Subcutaneous abdominal adipose tissue (tissue), 5 donors: ENCODE measurements around the gene SUCO.
"Not testable (repeated sequence)": the region's sequence is repeated elsewhere in the genome, so short reads cannot be mapped to it uniquely, and the experiment has no call there.

Experiments
- H3K27ac ChIP-seq: one replicate; pipeline ENCODE4 v1.7.0; 2013; ENCODE audit warnings: low read depth, mild to moderate bottlenecking, inconsistent platforms, low read length, moderate library complexity
- H3K27me3 ChIP-seq, 5 donors: one replicate each; pipeline ENCODE4 v1.7.0; 2013; ENCODE audit warnings: low read length in 5 of 5, inconsistent platforms in 1 of 5; ENCODE audit not compliant: control insufficient read depth in 5 of 5, insufficient read depth in 4 of 5
- H3K36me3 ChIP-seq, 5 donors: one replicate each; pipeline ENCODE4 v1.7.0; 2013; ENCODE audit warnings: low read length in 5 of 5; ENCODE audit not compliant: control insufficient read depth in 5 of 5, insufficient read depth in 5 of 5
- H3K4me1 ChIP-seq, 5 donors: one replicate each; pipeline ENCODE4 v1.7.0; 2013; ENCODE audit warnings: low read length in 5 of 5, mild to moderate bottlenecking in 3 of 5, moderate library complexity in 1 of 5; ENCODE audit not compliant: control insufficient read depth in 5 of 5, insufficient read depth in 5 of 5
- H3K4me3 ChIP-seq, 5 donors: one replicate each; pipeline ENCODE4 v1.7.0; 2013; ENCODE audit warnings: low read length in 5 of 5, low read depth in 1 of 5
- H3K9ac ChIP-seq, 5 donors: one replicate each; pipeline ENCODE4 v1.7.0; 2013; ENCODE audit warnings: low read length in 5 of 5, mild to moderate bottlenecking in 4 of 5, moderate library complexity in 3 of 5
- H3K9me3 ChIP-seq, 5 donors: one replicate each; pipeline ENCODE4 v1.7.0; 2013; ENCODE audit warnings: low read length in 5 of 5; ENCODE audit not compliant: control insufficient read depth in 5 of 5
- donor health status: healthy.
- donor health status: healthy.
- donor health status: healthy.
- donor health status: healthy.
- donor health status: healthy.

Gene SUCO

GRCh38 chr1:172620603-172621002 is 87.7 kb downstream of the SUCO start:
- H3K36me3 ChIP-seq, H3K27me3 ChIP-seq, H3K9ac ChIP-seq, H3K4me1 ChIP-seq, H3K4me3 ChIP-seq, H3K27ac ChIP-seq: not testable (repeated sequence)
- peaks cover 0 to 22% (median 17%) of the 10 kb centered on the region in 5 donors for H3K9me3 ChIP-seq

GRCh38 chr1:172622541-172622940 is 89.6 kb downstream of the SUCO start:
- Histone ChIP-seq H3K4me1 (no peaks in the 10 kb centered on the region), H3K9me3 (peaks cover 0 to 17% (median 8%) of the 10 kb centered on the region in 5 donors), H3K4me3 (no peak overlapping the region), H3K27ac (no peak overlapping the region), H3K27me3 (no peaks in the 10 kb centered on the region), H3K9ac (no peak overlapping the region), H3K36me3 (no peaks in the 10 kb centered on the region)

- no peaks in the 10 kb centered on the region for H3K27me3 ChIP-seq
- H3K9ac ChIP-seq, result no peak overlapping the region
- H3K9me3 ChIP-seq, result peaks cover 0 to 17% (median 8%) of the 10 kb centered on the region in 5 donors
- H3K27ac ChIP-seq, result no peak overlapping the region
- no peak overlapping the region for H3K4me3 ChIP-seq
- H3K36me3 ChIP-seq, result no peaks in the 10 kb centered on the region
- H3K4me1 ChIP-seq, result no peaks in the 10 kb centered on the region
Observed at GRCh38 chr1:172623748-172624147, 90.8 kb downstream of the SUCO start.

GRCh38 chr1:172626845-172627244 is 93.9 kb downstream of the SUCO start:
- Histone ChIP-seq H3K27me3 (no peaks in the 10 kb centered on the region), H3K4me3 (no peak overlapping the region), H3K27ac (no peak overlapping the region), H3K9ac (no peak overlapping the region), H3K9me3 (peaks cover 0 to 5% (median 2%) of the 10 kb centered on the region in 5 donors), H3K36me3 (no peaks in the 10 kb centered on the region), H3K4me1 (no peaks in the 10 kb centered on the region)

GRCh38 chr1:172627702-172628101 is 94.8 kb downstream of the SUCO start:
- H3K9me3 ChIP-seq, result peaks cover 0 to 7% (median 0%) of the 10 kb centered on the region in 5 donors
- no peaks in the 10 kb centered on the region for H3K27me3 ChIP-seq
- H3K9ac ChIP-seq, result no peak overlapping the region
- H3K4me1 ChIP-seq, result no peaks in the 10 kb centered on the region
- H3K27ac ChIP-seq, result no peak overlapping the region
- H3K4me3 ChIP-seq, result no peak overlapping the region
- H3K36me3 ChIP-seq, result no peaks in the 10 kb centered on the region

GRCh38 chr1:172628401-172628800 is 95.5 kb downstream of the SUCO start:
- Histone ChIP-seq H3K9me3 (peaks cover 0 to 7% (median 0%) of the 10 kb centered on the region in 5 donors), H3K4me1 (no peaks in the 10 kb centered on the region), H3K27me3 (no peaks in the 10 kb centered on the region), H3K36me3 (no peaks in the 10 kb centered on the region), H3K4me3 (no peak overlapping the region), H3K27ac (no peak overlapping the region), H3K9ac (no peak overlapping the region)

- Histone ChIP-seq H3K27me3 (no peaks in the 10 kb centered on the region), H3K36me3 (no peaks in the 10 kb centered on the region), H3K4me1 (no peaks in the 10 kb centered on the region), H3K9ac (no peak overlapping the region), H3K9me3 (peaks cover 0 to 7% (median 0%) of the 10 kb centered on the region in 5 donors), H3K4me3 (no peak overlapping the region), H3K27ac (no peak overlapping the region)
Observed at GRCh38 chr1:172629170-172629569, 96.2 kb downstream of the SUCO start.

- Histone ChIP-seq H3K9ac (no peak overlapping the region), H3K27me3 (no peaks in the 10 kb centered on the region), H3K4me1 (no peaks in the 10 kb centered on the region), H3K27ac (no peak overlapping the region), H3K4me3 (no peak overlapping the region), H3K36me3 (no peaks in the 10 kb centered on the region), H3K9me3 (peaks cover 0 to 7% (median 0%) of the 10 kb centered on the region in 5 donors)
Observed at GRCh38 chr1:172629638-172630037, 96.7 kb downstream of the SUCO start.

GRCh38 chr1:172630056-172630818 is 97.3 kb downstream of the SUCO start:
- Histone ChIP-seq H3K4me3 (no peak overlapping the region), H3K36me3 (no peaks in the 10 kb centered on the region), H3K9me3 (peaks cover 0 to 7% (median 0%) of the 10 kb centered on the region in 5 donors)

GRCh38 chr1:172630868-172631267 is 97.9 kb downstream of the SUCO start:
- H3K27ac ChIP-seq, result no peak overlapping the region
- H3K36me3 ChIP-seq, result no peaks in the 10 kb centered on the region
- no peak overlapping the region for H3K4me3 ChIP-seq
- peaks cover 0 to 7% (median 0%) of the 10 kb centered on the region in 5 donors for H3K9me3 ChIP-seq
- no peaks in the 10 kb centered on the region for H3K27me3 ChIP-seq
- no peak overlapping the region for H3K9ac ChIP-seq
- H3K4me1 ChIP-seq, result no peaks in the 10 kb centered on the region

More at GRCh38 chr1:172630056-172630818, 97.3 kb downstream of the SUCO start:
- H3K9ac ChIP-seq, result no peak overlapping the region
- no peaks in the 10 kb centered on the region for H3K4me1 ChIP-seq
- no peak overlapping the region for H3K27ac ChIP-seq
- H3K27me3 ChIP-seq, result no peaks in the 10 kb centered on the region
